HAP-1 (cell line): ENCODE results near the gene WWOX.

Experiments
- DNase-seq, 2 experiments: peaks; one replicate each; pipeline ENCODE4 v3.0.0-alpha.2; 2016 to 2020; ENCODE audit warnings: low spot score in 2 of 2
- H3K27me3 ChIP-seq: fragments of 250-450 bp; sonication (Bioruptor Pico); 2 replicates; pipeline ENCODE4 v1.5.1; 2020; ENCODE audit warnings: low read depth, mild to moderate bottlenecking, moderate library complexity
- H3K36me3 ChIP-seq: fragments of 250-450 bp; sonication (Bioruptor Pico); replicated peaks from 2 replicates; pipeline ENCODE4 v1.5.1; 2020; ENCODE audit warnings: mild to moderate bottlenecking
- H3K4me1 ChIP-seq: fragments of 250-450 bp; sonication (Bioruptor Pico); 2 replicates; pipeline ENCODE4 v1.5.1; 2020; ENCODE audit warnings: mild to moderate bottlenecking
- H3K4me3 ChIP-seq: fragments of 250-450 bp; sonication (Bioruptor Pico); 2 replicates; pipeline ENCODE4 v1.5.1; 2020; ENCODE audit warnings: mild to moderate bottlenecking, moderate library complexity
- H3K9me3 ChIP-seq: fragments of 250-450 bp; sonication (Bioruptor Pico); 2 replicates; pipeline ENCODE4 v1.5.1; 2020; ENCODE audit warnings: mild to moderate bottlenecking, moderate library complexity
- in situ Hi-C: fragments of 300-500 bp; cut with MboI; formaldehyde crosslinking; loops from 3 replicates; pipeline ENCODE4 v1.14.3; 2020; ENCODE audit warnings: low sequenced_read_pairs, inconsistent platforms, mixed read lengths

WWOX gene

DNA sequence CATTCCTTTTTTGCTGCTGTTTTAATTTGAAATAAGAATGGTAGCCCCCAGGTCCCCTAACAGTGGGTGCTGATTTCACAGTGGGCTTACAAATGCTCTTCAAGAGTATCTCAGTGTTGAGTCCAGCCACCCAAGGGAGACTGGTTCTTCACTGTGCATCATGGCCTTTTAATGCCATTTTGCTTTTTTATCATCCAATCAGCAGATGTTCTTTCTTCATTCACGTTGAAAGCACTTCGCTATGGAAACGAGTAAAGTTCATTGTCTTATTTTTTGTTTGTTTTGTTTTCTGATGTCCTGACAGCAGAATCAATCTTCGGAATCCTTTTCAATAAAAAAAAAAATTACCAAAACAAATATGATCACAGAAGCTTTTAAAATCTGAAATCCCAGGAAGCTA, 1072.0 kb downstream of the WWOX start:
- no peak for DNase-seq
- Histone ChIP-seq H3K36me3 (no peaks in the 10 kb centered on the region), H3K27me3 (no peaks in the 10 kb centered on the region), H3K4me1 (no peaks in the 10 kb centered on the region), H3K4me3 (no peak overlapping the region), H3K9me3 (no peaks in the 10 kb centered on the region)
- in situ Hi-C loops: no loop called here

DNA sequence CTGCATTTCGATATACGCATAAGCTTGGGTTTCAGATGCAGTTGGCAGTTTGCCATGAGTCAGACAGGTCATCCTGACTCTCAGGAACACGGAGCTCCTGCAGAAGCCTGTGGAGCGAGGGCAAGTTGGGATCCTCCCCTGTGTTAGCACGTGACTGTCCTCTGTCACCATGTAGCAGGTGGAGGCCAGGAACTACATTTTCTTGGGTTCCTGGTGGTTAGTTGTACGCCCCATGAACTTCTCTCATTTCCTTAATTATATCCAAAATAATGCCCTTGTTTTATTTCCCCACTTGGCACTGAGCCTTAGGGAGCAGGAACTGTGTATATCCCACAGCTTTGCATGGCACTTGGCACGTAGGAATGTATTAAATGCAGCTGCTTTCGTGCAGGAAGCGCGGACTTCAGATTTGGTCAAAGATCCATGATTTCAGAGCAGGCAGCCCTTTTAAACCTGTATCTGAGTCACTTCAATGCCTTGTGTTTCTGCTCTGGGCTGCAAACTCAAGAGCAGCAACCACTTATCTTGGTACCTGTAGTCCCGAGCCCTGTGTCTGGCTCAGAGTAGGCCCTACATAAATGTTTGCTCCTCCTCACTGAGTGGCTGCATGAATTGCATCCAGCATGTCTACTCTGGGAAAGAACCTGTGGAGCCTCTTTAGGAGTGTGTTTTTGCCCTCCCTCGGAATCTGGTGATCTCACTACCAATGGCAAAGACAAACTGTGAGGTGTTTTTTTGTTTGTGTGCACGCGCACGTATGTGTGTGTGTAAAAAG, 1072.7 kb downstream of the WWOX start:
- Histone ChIP-seq H3K4me1 (no peaks in the 10 kb centered on the region), H3K27me3 (no peaks in the 10 kb centered on the region), H3K4me3 (no peak overlapping the region), H3K9me3 (no peaks in the 10 kb centered on the region), H3K36me3 (no peaks in the 10 kb centered on the region)
- no peak for DNase-seq
- in situ Hi-C loops: no loop called here

DNA sequence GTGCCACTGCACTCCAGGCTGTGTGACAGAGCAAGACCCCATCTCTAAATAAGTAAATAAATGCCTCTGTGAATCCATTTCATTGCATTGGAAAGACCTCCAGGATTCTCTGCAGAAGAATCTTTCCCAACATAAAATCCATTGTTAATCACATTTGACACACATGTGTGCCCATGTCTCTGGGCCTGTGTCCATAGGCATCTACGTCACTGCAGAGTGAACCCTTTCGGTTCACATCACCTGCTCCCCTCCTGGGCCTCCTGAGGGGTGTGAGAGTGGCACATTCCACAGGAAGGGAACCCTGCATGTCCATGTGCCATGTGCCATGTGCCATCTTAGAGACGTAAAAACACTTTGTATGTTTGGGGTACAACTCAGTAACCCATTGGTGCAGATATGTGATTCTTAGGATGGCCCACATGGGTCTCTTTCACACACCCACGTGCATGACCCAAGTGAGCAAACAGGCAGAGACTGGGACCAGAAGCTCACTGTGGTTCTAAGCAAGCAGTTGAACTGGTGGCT, 1073.6 kb downstream of the WWOX start:
- in situ Hi-C loops: no loop called here
- Histone ChIP-seq H3K9me3 (no peaks in the 10 kb centered on the region), H3K27me3 (no peaks in the 10 kb centered on the region), H3K36me3 (no peaks in the 10 kb centered on the region), H3K4me3 (no peak overlapping the region), H3K4me1 (no peaks in the 10 kb centered on the region)
- DNase-seq: no peak

DNA sequence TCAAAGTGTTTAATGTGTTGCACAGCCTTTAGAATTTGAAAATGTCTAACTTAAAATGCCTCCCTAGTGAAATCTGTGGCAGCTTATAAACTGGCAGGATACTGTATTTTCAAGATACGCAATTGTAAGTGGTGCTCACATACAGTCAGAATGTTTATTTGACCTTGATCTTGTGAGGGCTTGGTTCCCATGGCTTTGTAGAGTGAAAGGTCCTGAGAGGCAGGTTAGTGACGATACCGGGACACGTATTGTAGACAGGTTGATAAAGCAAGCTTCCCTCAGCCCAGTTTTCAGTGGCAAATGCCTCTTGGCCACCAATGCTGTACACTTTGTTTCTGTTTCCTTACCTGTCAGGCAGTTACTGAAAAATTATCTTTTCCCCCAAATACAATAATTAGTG, 1074.5 kb downstream of the WWOX start:
- H3K27me3 ChIP-seq: no peaks in the 10 kb centered on the region
- in situ Hi-C loops: no loop called here
- no peaks in the 10 kb centered on the region for H3K36me3 ChIP-seq
- no peaks in the 10 kb centered on the region for H3K4me1 ChIP-seq
- no peak for DNase-seq
- no peaks in the 10 kb centered on the region for H3K9me3 ChIP-seq
- no peak overlapping the region for H3K4me3 ChIP-seq

DNA sequence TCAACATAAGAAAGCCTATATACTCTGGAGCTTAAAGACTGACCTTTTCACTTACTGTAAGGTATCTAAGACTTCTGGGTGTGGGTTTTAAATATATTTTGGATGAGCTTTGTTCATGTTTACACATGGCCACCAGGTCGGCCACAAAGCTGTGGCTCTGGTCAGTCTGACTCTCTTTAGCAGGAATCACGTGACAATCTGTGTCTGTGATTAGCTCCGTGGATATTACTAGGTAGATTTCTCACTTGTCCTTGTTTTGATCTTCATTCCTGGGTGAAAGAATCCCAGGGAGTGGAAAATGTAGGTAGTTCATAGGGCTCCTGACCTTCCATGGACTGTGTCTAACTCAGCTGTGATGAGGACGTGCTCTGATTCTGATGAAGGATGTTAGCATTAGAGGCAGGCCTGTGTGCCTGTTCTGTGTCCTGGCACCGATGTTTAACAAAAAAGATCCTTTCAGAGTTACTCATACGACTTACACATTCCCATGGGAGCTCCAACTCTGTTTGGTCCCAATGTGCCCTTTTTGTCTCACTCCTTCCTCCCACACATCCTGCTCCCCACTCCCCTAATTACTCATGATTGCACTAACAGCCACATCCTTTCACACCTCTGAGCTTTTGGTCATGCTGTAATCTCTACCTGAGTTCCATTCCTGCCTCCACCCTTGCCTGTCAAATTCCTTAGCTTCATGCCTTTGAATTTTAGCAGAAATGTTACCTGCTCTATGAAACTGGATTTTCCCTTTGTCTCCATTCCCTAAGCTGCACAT, 1076.0 kb downstream of the WWOX start:
- in situ Hi-C loops: no loop called here

DNA sequence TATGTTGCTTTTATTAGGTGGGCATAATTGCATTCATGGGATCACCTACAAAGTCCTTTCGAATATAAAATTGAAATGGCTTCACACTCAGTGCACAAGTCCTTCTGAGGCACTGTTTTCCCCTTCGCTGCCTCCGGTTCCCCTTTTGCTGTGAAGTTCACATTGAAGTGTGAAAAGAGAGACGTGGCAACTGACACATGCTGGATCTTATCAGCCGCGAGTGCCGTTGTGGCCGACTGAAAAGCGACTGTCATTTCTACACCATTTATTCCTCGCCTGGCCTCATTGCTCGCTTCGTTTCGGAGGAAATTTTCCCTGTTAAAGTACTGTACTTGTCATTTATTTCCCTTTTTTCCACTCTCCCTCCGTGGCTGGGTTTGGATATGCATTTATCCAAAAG, 1077.6 kb downstream of the WWOX start:
- H3K9me3 ChIP-seq: no peaks in the 10 kb centered on the region
- no peaks in the 10 kb centered on the region for H3K27me3 ChIP-seq
- no peak for DNase-seq
- H3K4me1 ChIP-seq: no peaks in the 10 kb centered on the region
- no peak overlapping the region for H3K4me3 ChIP-seq
- in situ Hi-C loops: no loop called here
- no peaks in the 10 kb centered on the region for H3K36me3 ChIP-seq

More for the DNA sequence above, 1076.0 kb downstream of the WWOX start:
- Histone ChIP-seq H3K9me3 (no peaks in the 10 kb centered on the region), H3K4me3 (no peak overlapping the region), H3K27me3 (no peaks in the 10 kb centered on the region), H3K4me1 (no peaks in the 10 kb centered on the region), H3K36me3 (no peaks in the 10 kb centered on the region)
- no peak for DNase-seq

DNA sequence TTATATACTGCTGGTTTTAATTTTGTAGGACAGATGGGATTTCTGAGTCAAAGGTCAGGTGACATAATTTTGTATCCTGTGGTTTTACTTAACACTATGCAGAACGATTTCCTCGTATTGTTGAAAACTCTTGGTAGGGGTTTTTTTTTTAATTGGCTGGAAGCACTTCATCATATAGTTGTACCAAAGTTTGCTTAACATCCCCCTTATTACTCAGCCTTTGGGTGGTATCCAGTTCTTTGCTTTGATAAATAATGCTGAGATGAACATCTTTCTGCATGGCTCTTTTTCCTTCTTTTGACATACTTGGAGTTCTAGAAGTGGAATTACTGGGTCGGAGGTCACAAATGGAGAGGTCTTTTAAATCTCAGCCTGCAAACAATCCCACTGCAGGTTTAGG, 1082.0 kb downstream of the WWOX start:
- no peak for DNase-seq
- H3K27me3 ChIP-seq: no peaks in the 10 kb centered on the region
- no peaks in the 10 kb centered on the region for H3K36me3 ChIP-seq
- no peaks in the 10 kb centered on the region for H3K4me1 ChIP-seq
- in situ Hi-C loops: no loop called here
- no peak overlapping the region for H3K4me3 ChIP-seq
- no peaks in the 10 kb centered on the region for H3K9me3 ChIP-seq

DNA sequence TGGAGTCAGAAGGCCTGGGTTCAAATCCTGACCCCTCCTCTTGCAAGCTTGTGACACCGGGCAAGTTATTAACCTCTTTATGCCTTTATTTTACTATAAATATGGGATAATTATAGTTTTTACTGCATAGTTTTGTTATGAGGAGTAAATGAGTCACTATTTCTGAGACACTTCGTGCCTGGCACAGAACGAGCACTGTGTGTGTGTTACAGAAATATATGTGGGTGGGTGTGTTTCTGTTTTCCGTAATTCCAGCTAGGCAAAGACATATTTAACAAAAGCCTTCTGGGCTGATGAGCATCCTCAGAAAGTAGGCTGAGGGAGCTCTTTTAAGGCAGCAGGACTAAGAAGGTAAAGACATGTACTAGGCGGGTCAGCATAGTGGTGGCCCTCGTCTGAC, 1083.2 kb downstream of the WWOX start:
- no peaks in the 10 kb centered on the region for H3K27me3 ChIP-seq
- no peaks in the 10 kb centered on the region for H3K36me3 ChIP-seq
- H3K4me1 ChIP-seq: no peaks in the 10 kb centered on the region
- no peak overlapping the region for H3K4me3 ChIP-seq
- no peaks in the 10 kb centered on the region for H3K9me3 ChIP-seq
- in situ Hi-C loops: no loop called here
- no peak for DNase-seq

DNA sequence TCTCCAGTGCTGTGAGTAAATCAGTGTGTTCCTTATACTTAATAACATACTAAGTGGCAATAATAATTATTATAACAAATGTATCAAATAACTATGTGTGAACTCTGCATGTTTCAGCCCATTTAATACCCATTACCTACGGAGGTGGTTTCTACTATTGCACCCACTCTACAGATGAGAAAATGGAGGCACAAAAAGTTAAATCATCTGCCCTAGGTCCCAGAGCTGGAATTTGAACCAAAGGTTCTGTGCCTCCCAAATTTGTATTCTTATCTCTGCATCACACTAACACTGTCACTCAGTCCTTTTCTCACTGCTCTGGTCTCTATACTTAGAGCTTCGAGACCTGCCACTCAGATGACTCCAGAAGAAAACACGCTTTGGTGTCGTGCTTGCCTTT, 1084.1 kb downstream of the WWOX start:
- Histone ChIP-seq H3K9me3 (no peaks in the 10 kb centered on the region), H3K27me3 (no peaks in the 10 kb centered on the region), H3K4me1 (no peaks in the 10 kb centered on the region), H3K4me3 (no peak overlapping the region), H3K36me3 (no peaks in the 10 kb centered on the region)
- in situ Hi-C loops: no loop called here
- no peak for DNase-seq

DNA sequence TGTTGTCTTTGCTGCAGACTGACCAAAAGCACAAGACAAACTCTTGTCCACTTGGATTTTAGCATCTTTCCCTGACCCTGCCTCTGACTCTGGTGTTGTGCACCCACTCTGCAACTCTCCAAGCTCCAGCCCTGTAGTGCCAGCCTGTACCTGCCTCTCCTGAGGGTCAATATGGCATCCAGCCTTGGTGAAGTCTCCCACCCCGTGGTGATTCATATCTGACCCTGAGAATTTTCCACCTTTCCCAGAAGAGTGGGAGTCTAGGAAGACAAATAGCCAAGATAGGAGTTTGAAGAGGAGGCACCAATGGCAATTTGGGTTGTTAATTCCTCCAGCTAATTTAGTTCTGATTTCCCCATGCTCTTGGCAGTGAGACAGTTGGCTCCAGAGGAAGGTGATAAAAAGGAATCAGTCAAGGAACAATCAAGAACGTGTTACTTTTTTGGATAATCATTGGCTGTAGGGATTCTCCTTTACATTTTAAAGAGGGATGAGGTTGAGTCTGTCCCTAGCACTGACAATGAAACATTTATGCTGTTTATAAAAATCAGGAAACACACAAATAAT, 1085.1 kb downstream of the WWOX start:
- Histone ChIP-seq H3K27me3 (no peaks in the 10 kb centered on the region), H3K9me3 (no peaks in the 10 kb centered on the region), H3K36me3 (no peaks in the 10 kb centered on the region), H3K4me3 (no peak overlapping the region), H3K4me1 (no peaks in the 10 kb centered on the region)
- DNase-seq: no peak
- in situ Hi-C loops: no loop called here

DNA sequence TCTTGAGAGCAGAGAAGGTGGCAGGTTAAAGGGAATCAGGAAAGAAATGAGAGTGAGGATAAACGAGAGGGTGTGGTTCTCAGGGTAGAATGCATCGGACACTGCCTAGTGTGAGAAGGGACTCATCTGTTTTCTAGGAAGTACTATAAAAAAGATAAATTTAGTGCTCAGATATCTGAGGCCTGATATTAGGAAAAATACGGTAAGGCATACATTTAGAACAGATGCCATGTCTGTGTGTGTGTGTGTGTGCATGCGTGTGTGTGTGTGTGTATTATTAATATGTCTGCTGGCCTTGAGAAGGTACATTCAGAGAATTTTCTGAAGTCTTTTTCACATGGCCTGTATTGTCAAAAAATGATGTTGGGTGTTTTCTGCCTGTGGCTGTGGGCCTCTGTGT, 1086.3 kb downstream of the WWOX start:
- H3K4me1 ChIP-seq: no peaks in the 10 kb centered on the region
- no peak for DNase-seq
- in situ Hi-C loops: no loop called here
- H3K9me3 ChIP-seq: no peaks in the 10 kb centered on the region
- H3K4me3 ChIP-seq: no peak overlapping the region
- no peaks in the 10 kb centered on the region for H3K36me3 ChIP-seq
- H3K27me3 ChIP-seq: no peaks in the 10 kb centered on the region

DNA sequence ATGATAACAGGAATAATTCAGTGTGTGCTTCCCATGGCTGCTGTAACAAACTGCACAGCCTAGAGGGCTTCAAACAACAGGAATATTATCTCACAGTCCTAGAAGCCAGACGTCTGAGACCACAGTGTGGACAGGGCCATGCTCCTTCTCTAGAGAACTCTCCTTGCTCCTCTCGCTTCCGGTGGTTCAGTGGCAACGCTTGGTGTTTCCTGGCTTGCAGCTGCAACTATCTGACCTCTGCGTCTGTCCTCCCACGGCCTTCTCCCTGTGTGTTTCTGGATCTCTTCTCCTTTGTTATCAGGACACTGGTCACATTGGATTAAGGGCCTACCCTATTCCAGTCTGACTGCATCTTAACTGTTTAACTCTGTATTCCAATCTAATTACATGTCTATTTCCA, 1086.7 kb downstream of the WWOX start:
- Histone ChIP-seq H3K27me3 (no peaks in the 10 kb centered on the region), H3K4me1 (no peaks in the 10 kb centered on the region), H3K36me3 (no peaks in the 10 kb centered on the region), H3K4me3 (no peak overlapping the region), H3K9me3 (no peaks in the 10 kb centered on the region)
- no peak for DNase-seq
- in situ Hi-C loops: no loop called here

DNA sequence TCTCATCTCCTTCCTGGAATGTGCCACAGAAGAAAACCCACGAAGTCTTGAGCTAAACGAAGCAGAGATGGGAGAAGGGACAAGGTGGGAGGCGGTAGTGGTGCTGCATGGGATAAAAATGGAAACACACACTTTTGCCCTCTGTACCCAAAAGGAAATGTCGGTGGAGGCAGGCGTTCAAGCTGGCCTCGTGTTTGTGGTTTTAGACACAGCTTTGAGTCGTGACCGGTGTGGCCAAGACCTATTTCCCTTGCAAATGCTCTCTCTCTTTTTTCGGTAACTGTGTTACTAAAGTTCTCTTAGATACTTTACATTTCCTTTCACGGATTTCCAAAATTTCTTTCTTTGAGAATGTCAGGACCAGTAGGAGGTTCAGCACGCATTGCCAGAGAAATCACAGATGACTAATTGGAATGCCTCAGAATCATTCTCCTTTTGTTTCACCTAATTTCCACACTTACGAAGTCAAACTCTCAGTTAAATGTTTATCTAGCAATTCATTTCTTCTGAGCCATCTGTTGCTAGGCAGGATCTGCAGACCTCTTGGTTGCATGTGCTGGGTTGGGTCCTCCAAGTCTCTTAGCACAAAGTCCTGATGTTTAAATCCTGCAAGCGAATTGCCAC, 1088.8 kb downstream of the WWOX start:
- H3K4me1 ChIP-seq: no peaks in the 10 kb centered on the region
- H3K27me3 ChIP-seq: no peaks in the 10 kb centered on the region
- in situ Hi-C loops: no loop called here
- no peaks in the 10 kb centered on the region for H3K9me3 ChIP-seq
- no peak for DNase-seq
- H3K36me3 ChIP-seq: no peaks in the 10 kb centered on the region
- H3K4me3 ChIP-seq: no peak overlapping the region

DNA sequence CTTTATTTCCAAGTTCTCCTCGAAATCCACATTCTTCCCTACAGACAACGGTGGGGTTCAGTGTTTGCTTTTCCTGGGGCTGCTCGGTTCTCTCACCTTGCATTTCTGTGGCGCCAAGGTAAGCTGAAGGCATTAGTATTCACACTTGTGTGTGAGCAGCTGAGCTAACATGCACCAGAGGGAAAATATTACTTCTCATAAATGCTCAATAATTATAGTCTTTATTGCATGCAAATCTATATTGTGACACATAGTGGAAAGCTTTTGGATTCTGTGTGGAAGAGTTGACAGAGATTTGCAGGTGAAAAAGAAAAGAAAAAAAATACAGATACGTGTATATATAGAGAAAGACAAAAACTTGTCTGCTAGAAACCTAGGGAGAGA, 1089.3 kb downstream of the WWOX start:
- Histone ChIP-seq H3K36me3 (no peaks in the 10 kb centered on the region), H3K27me3 (no peaks in the 10 kb centered on the region), H3K4me1 (no peaks in the 10 kb centered on the region), H3K9me3 (no peaks in the 10 kb centered on the region), H3K4me3 (no peak overlapping the region)
- DNase-seq: no peak
- in situ Hi-C loops: no loop called here
